ENCODE measurements around the gene HLA-DMA. TPM values are rescaled to one million over a fixed set of nuclear protein-coding genes. Genes with fewer than 3 reads are reported as not detected.

The HLA-DMA gene
- total and polyA plus RNA-seq, 2 of the 13 experiments (the other 11 are each of a cell fraction or from before 2014, with no cell fraction given) = 0.70 to 0.71 TPM

DNA sequence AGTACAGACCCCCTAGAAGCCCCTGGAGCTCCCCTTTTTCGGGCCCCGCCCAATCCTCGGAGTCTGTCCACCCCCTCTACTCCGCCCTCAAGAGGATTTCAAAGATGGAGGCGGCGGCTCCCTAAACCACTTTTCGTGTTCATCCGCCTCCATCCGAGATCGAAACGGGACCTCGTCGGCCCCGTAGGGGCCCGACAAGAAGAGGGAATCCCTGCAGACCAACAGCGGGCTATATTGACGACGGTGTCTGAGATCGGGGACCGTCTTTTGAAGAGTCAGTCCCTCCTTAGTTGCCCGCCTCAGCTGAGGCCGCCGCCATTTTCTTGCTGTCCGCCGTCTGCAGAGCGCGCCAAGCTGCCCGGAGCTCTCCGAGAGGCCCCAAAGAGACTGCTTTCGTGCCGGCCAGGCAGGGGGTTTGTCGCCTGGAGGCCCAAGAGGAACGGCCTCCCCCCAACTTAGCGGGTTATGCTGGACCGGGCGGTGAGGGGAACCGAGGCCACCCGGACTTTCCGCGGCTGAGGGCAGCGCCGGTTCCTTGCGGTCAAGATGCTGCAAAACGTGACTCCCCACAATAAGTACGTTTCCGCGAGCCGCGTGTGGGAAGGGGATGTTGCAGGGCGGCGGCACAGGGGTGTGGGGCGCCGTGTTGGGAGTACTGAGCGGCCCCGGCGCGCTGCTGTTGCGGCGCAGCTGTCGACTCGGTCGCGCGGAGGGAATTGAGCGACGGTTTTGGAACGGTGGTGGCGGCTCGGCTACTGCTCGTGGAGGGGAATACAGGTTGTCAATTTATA lies 19.7 kb upstream of the HLA-DMA start (continued):
- TF ChIP-seq, protein P1, sequence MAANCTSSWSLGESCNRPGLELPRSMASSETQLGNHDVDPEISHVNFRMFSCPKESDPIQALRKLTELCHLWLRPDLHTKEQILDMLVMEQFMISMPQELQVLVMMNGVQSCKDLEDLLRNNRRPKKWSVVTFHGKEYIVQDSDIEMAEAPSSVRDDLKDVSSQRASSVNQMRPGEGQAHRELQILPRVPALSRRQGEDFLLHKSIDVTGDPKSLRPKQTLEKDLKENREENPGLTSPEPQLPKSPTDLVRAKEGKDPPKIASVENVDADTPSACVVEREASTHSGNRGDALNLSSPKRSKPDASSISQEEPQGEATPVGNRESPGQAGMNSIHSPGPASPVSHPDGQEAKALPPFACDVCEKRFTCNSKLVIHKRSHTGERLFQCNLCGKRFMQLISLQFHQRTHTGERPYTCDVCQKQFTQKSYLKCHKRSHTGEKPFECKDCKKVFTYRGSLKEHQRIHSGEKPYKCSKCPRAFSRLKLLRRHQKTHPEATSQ (CRISPR knock-in tag; IDR thresholded peaks at IDR 0.05; ENCODE audit: borderline replicate concordance) = no peak
- TF ChIP-seq ZNF274 (CRISPR knock-in tag; IDR thresholded peaks at IDR 0.05) (no peak; the same call in 1 of the 2 replicates), HMGA1 (CRISPR knock-in tag; conservative IDR thresholded peaks at IDR 0.05) (no peak), ZNF570 (CRISPR knock-in tag; IDR thresholded peaks at IDR 0.05; ENCODE audit: borderline replicate concordance) (no peak), ZNF83 (CRISPR knock-in tag; IDR thresholded peaks at IDR 0.05; ENCODE audit: borderline replicate concordance) (0 out of 2 replicates have a peak, but pooled peaks have one; percentile 29), HNRNPL (IDR thresholded peaks at IDR 0.05; ENCODE audit: low read depth, low read length) (no peak; the same call in 1 of the 2 replicates), ZNF432 (CRISPR knock-in tag; IDR thresholded peaks at IDR 0.05; ENCODE audit: borderline replicate concordance) (0 out of 2 replicates have a peak, but pooled peaks have one; percentile 61), KDM6A (CRISPR knock-in tag; IDR thresholded peaks at IDR 0.05; ENCODE audit: low read depth) (no peak), HOXD1 (CRISPR knock-in tag; IDR thresholded peaks at IDR 0.05) (0 out of 2 replicates have a peak, but pooled peaks have one; percentile 28), TBX2 (CRISPR knock-in tag; IDR thresholded peaks at IDR 0.05; ENCODE audit: borderline replicate concordance) (peak; percentile 39), TAF15 (IDR thresholded peaks at IDR 0.05; ENCODE audit: low read depth, low read length, poor library complexity, severe bottlenecking) (peak; percentile 89), FLYWCH1 (CRISPR knock-in tag; IDR thresholded peaks at IDR 0.05) (no peak), KDM1A (CRISPR knock-in tag; IDR thresholded peaks at IDR 0.05) (no peak), CBFB (CRISPR knock-in tag; IDR thresholded peaks at IDR 0.05) (no peak; the same call in 1 of the 2 replicates)
- TF ChIP-seq, protein P2, sequence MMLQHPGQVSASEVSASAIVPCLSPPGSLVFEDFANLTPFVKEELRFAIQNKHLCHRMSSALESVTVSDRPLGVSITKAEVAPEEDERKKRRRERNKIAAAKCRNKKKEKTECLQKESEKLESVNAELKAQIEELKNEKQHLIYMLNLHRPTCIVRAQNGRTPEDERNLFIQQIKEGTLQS (CRISPR knock-in tag; IDR thresholded peaks at IDR 0.05) = no peak
- TF ChIP-seq, protein P3, sequence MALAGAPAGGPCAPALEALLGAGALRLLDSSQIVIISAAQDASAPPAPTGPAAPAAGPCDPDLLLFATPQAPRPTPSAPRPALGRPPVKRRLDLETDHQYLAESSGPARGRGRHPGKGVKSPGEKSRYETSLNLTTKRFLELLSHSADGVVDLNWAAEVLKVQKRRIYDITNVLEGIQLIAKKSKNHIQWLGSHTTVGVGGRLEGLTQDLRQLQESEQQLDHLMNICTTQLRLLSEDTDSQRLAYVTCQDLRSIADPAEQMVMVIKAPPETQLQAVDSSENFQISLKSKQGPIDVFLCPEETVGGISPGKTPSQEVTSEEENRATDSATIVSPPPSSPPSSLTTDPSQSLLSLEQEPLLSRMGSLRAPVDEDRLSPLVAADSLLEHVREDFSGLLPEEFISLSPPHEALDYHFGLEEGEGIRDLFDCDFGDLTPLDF (CRISPR knock-in tag; IDR thresholded peaks at IDR 0.05) = no peak
- TF ChIP-seq, protein P4, sequence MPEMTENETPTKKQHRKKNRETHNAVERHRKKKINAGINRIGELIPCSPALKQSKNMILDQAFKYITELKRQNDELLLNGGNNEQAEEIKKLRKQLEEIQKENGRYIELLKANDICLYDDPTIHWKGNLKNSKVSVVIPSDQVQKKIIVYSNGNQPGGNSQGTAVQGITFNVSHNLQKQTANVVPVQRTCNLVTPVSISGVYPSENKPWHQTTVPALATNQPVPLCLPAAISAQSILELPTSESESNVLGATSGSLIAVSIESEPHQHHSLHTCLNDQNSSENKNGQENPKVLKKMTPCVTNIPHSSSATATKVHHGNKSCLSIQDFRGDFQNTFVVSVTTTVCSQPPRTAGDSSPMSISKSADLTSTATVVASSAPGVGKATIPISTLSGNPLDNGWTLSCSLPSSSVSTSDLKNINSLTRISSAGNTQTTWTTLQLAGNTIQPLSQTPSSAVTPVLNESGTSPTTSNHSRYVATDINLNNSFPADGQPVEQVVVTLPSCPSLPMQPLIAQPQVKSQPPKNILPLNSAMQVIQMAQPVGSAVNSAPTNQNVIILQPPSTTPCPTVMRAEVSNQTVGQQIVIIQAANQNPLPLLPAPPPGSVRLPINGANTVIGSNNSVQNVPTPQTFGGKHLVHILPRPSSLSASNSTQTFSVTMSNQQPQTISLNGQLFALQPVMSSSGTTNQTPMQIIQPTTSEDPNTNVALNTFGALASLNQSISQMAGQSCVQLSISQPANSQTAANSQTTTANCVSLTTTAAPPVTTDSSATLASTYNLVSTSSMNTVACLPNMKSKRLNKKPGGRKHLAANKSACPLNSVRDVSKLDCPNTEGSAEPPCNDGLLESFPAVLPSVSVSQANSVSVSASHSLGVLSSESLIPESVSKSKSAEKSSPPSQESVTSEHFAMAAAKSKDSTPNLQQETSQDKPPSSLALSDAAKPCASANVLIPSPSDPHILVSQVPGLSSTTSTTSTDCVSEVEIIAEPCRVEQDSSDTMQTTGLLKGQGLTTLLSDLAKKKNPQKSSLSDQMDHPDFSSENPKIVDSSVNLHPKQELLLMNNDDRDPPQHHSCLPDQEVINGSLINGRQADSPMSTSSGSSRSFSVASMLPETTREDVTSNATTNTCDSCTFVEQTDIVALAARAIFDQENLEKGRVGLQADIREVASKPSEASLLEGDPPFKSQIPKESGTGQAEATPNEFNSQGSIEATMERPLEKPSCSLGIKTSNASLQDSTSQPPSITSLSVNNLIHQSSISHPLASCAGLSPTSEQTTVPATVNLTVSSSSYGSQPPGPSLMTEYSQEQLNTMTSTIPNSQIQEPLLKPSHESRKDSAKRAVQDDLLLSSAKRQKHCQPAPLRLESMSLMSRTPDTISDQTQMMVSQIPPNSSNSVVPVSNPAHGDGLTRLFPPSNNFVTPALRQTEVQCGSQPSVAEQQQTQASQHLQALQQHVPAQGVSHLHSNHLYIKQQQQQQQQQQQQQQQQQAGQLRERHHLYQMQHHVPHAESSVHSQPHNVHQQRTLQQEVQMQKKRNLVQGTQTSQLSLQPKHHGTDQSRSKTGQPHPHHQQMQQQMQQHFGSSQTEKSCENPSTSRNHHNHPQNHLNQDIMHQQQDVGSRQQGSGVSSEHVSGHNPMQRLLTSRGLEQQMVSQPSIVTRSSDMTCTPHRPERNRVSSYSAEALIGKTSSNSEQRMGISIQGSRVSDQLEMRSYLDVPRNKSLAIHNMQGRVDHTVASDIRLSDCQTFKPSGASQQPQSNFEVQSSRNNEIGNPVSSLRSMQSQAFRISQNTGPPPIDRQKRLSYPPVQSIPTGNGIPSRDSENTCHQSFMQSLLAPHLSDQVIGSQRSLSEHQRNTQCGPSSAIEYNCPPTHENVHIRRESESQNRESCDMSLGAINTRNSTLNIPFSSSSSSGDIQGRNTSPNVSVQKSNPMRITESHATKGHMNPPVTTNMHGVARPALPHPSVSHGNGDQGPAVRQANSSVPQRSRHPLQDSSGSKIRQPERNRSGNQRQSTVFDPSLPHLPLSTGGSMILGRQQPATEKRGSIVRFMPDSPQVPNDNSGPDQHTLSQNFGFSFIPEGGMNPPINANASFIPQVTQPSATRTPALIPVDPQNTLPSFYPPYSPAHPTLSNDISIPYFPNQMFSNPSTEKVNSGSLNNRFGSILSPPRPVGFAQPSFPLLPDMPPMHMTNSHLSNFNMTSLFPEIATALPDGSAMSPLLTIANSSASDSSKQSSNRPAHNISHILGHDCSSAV (CRISPR knock-in tag; IDR thresholded peaks at IDR 0.05; ENCODE audit: borderline replicate concordance) = no peak; the same call in 1 of the 2 replicates
